HEK293 (cell line): ENCODE measurements around the gene PEAR1.
A peak's percentile ranks its signal among the peaks of the same experiment; 100 is the strongest.

Experiments
- CTCF ChIA-PET: fragments of 350-600 bp; formaldehyde crosslinking; extraction: SDS; loops from one replicate; lab custom pipeline; 2021; ENCODE audit warnings: antibody characterized with exemption; lab: Yijun Ruan, JAX
- POLR2A ChIA-PET: fragments of 300-600 bp; formaldehyde crosslinking; extraction: SDS; loops from one replicate; lab custom pipeline; 2020; ENCODE audit warnings: antibody characterized with exemption, inconsistent platforms; lab: Yijun Ruan, JAX
- H3K27ac ChIP-seq: fragments of 200-500 bp; sonication (Bioruptor generic); 2 replicates; pipeline ENCODE4 v1.5.1; 2014; ENCODE audit warnings: low read depth, low read length, control low read depth, inconsistent platforms; ENCODE audit errors: extremely low read depth
- H3K36me3 ChIP-seq, 2 experiments: fragments of 200-500 bp in 1 of 2; sonication (Bioruptor generic) in 1 of 2; 1 replicate in 1 of 2; 2 replicates in 1 of 2; pipeline ENCODE4 v1.5.1; 2014 to 2017; ENCODE audit warnings: inconsistent platforms in 2 of 2, low read length in 2 of 2; ENCODE audit not compliant: control insufficient read depth in 2 of 2, insufficient read depth in 1 of 2
- H3K4me1 ChIP-seq: fragments of 200-500 bp; sonication (Bioruptor generic); 2 replicates; pipeline ENCODE4 v1.5.1; 2014; ENCODE audit warnings: mild to moderate bottlenecking, low read length, inconsistent platforms; ENCODE audit not compliant: control insufficient read depth, insufficient read depth
- H3K4me3 ChIP-seq: 2 replicates; pipeline ENCODE4 v1.5.1; 2011; ENCODE audit warnings: low read depth, mild to moderate bottlenecking, control low read depth, low read length, moderate library complexity
- H3K9me3 ChIP-seq: fragments of 200-500 bp; sonication (Bioruptor generic); 2 replicates; pipeline ENCODE4 v1.5.1; 2014; ENCODE audit warnings: low read depth, low read length, inconsistent platforms; ENCODE audit not compliant: control insufficient read depth, insufficient read depth
- SP7 ChIP-seq: fragments of 450-650 bp; formaldehyde crosslinking; IDR thresholded peaks from 2 replicates; pipeline ENCODE4 v1.5.1; 2016; ENCODE audit warnings: missing biosample characterization, missing genetic modification characterization
- ZBTB20 ChIP-seq: fragments of 450-650 bp; formaldehyde crosslinking; IDR thresholded peaks from 2 replicates; pipeline ENCODE4 v1.5.1; 2016; ENCODE audit warnings: missing biosample characterization, missing genetic modification characterization
- ZEB2 ChIP-seq: fragments of 450-650 bp; formaldehyde crosslinking; IDR thresholded peaks from 2 replicates; pipeline ENCODE4 v1.5.1; 2016; ENCODE audit warnings: missing biosample characterization, missing genetic modification characterization
- ZFP41 ChIP-seq: fragments of 450-650 bp; formaldehyde crosslinking; IDR thresholded peaks from 2 replicates; pipeline ENCODE4 v1.5.1; 2016; ENCODE audit warnings: missing biosample characterization, missing genetic modification characterization, borderline replicate concordance
- ZIC2 ChIP-seq: fragments of 450-650 bp; formaldehyde crosslinking; IDR thresholded peaks from 2 replicates; pipeline ENCODE4 v1.5.1; 2016; ENCODE audit warnings: missing biosample characterization, missing genetic modification characterization
- ZNF211 ChIP-seq: fragments of 450-650 bp; formaldehyde crosslinking; IDR thresholded peaks from 2 replicates; pipeline ENCODE4 v1.5.1; 2016; ENCODE audit warnings: low read depth, missing biosample characterization, missing genetic modification characterization
- ZNF221 ChIP-seq: fragments of 450-650 bp; formaldehyde crosslinking; IDR thresholded peaks from 2 replicates; pipeline ENCODE4 v1.5.1; 2017; ENCODE audit warnings: missing biosample characterization, missing genetic modification characterization, borderline replicate concordance
- ZNF311 ChIP-seq: fragments of 450-650 bp; formaldehyde crosslinking; IDR thresholded peaks from 2 replicates; pipeline ENCODE4 v1.5.1; 2017; ENCODE audit warnings: missing biosample characterization, missing genetic modification characterization, borderline replicate concordance
- ZNF335 ChIP-seq: fragments of 450-650 bp; formaldehyde crosslinking; conservative IDR thresholded peaks from 2 replicates; pipeline ENCODE4 v1.5.1; 2016; ENCODE audit warnings: missing biosample characterization, missing genetic modification characterization
- ZNF426 ChIP-seq: fragments of 450-650 bp; formaldehyde crosslinking; IDR thresholded peaks from 2 replicates; pipeline ENCODE4 v1.5.1; 2017; ENCODE audit warnings: missing biosample characterization, missing genetic modification characterization, mild to moderate bottlenecking, inconsistent platforms, moderate library complexity
- ZNF600 ChIP-seq: fragments of 450-650 bp; formaldehyde crosslinking; IDR thresholded peaks from 2 replicates; pipeline ENCODE4 v1.5.1; 2016; ENCODE audit warnings: missing biosample characterization, missing genetic modification characterization
- ZNF610 ChIP-seq: fragments of 450-650 bp; formaldehyde crosslinking; IDR thresholded peaks from 2 replicates; pipeline ENCODE4 v1.5.1; 2016; ENCODE audit warnings: missing biosample characterization, missing genetic modification characterization, borderline replicate concordance
- TF ChIP-seq, protein P1 (sequence below): fragments of 450-650 bp; formaldehyde crosslinking; IDR thresholded peaks from 2 replicates; pipeline ENCODE4 v1.5.1; 2016; ENCODE audit warnings: missing biosample characterization, missing genetic modification characterization
- TF ChIP-seq, protein P2 (sequence below): fragments of 450-650 bp; formaldehyde crosslinking; IDR thresholded peaks from 2 replicates; pipeline ENCODE4 v1.5.1; 2016; ENCODE audit warnings: missing biosample characterization, missing genetic modification characterization

PEAR1 gene

DNA sequence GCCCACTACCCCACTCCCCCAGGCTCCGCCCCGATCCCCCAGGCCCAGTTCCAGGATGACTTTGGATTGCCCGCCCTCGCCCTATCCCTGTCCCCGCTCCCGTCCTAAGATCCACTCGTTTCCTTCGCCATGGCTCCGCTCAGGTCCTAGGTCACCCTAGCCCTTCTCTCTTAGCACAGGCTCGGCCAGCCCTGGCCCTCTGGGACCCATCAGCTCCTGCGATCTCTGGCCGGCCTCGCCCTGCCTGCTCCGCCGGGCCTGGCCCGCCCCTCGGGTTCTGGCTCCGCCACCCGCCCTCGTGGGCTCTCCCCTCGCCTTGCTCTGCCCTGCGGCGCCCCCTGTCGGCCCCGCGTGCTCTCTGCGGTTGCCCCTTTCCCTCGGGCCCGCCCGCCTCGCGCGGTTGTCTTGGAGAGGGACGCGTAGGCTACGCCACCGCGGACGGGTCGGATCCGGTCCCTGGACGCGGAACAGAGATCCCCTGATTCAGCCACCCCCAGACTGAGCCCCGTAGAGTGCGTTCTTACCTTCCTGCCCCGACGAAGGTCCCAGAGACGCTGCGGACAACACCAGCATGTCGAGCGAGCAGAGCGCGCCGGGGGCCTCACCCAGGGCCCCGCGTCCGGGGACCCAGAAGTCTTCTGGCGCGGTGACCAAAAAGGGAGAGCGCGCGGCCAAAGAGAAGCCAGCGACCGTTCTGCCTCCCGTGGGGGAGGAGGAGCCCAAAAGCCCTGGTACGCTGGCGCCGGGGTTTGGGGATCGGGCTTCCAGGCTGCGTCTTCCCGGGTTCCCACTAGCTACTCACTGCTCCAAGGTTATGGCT, 26.9 kb downstream of the PEAR1 start, which contains the start of gene LRRC71 (continued):
- TF ChIP-seq ZNF221 (tag by site-specific recombination) (no peak), ZNF426 (no peak), ZBTB20 (tag by site-specific recombination) (no peak), ZNF211 (tag by site-specific recombination) (no peak), ZNF335 (tag by site-specific recombination) (peak; percentile 74)
- TF ChIP-seq, protein P1, sequence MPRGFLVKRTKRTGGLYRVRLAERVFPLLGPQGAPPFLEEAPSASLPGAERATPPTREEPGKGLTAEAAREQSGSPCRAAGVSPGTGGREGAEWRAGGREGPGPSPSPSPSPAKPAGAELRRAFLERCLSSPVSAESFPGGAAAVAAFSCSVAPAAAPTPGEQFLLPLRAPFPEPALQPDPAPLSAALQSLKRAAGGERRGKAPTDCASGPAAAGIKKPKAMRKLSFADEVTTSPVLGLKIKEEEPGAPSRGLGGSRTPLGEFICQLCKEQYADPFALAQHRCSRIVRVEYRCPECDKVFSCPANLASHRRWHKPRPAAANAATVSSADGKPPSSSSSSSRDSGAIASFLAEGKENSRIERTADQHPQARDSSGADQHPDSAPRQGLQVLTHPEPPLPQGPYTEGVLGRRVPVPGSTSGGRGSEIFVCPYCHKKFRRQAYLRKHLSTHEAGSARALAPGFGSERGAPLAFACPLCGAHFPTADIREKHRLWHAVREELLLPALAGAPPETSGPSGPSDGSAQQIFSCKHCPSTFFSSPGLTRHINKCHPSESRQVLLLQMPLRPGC = no peak
- TF ChIP-seq, protein P2, sequence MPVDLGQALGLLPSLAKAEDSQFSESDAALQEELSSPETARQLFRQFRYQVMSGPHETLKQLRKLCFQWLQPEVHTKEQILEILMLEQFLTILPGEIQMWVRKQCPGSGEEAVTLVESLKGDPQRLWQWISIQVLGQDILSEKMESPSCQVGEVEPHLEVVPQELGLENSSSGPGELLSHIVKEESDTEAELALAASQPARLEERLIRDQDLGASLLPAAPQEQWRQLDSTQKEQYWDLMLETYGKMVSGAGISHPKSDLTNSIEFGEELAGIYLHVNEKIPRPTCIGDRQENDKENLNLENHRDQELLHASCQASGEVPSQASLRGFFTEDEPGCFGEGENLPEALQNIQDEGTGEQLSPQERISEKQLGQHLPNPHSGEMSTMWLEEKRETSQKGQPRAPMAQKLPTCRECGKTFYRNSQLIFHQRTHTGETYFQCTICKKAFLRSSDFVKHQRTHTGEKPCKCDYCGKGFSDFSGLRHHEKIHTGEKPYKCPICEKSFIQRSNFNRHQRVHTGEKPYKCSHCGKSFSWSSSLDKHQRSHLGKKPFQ (tag by site-specific recombination) = no peak

DNA sequence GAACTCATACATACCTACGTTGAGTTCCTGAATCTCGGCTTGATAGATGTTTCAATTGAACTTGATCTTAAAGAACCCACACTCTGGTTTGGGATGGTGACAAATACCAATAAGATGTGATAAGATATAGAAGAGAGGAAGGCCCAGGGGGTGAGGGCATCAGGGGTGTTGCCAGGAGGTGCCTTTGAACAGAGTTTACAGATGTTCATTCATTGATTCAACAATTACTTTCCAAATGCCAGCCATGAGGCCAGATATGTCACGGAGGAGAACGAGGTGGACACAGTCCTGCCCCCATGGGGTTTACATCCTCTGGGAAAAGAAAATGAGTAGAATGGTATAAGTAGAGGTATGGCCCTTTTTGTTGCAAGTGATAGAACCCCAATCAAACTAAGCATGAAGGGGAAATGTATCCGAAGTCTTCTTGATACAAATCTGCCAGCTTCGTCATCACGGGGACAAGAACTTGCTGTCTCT, 27.6 kb downstream of the PEAR1 start:
- POLR2A ChIA-PET = no interaction called here
- Histone ChIP-seq H3K9me3 (no peaks in the 10 kb centered on the region), H3K4me1 (no peaks in the 10 kb centered on the region; the same call in 1 of the 2 replicates), H3K27ac (no peak overlapping the region), H3K36me3 (no peaks in the 10 kb centered on the region), H3K4me3 (no peak overlapping the region)
- TF ChIP-seq SP7 (tag by site-specific recombination) = no peak
- CTCF ChIA-PET = interaction anchor here (0.6 to 11.9 kb wide), 12 partner anchors 9 to 232 kb away, joined by 3 to 199 read pairs (median 4); partner anchors contain the start of gene PEAR1

DNA sequence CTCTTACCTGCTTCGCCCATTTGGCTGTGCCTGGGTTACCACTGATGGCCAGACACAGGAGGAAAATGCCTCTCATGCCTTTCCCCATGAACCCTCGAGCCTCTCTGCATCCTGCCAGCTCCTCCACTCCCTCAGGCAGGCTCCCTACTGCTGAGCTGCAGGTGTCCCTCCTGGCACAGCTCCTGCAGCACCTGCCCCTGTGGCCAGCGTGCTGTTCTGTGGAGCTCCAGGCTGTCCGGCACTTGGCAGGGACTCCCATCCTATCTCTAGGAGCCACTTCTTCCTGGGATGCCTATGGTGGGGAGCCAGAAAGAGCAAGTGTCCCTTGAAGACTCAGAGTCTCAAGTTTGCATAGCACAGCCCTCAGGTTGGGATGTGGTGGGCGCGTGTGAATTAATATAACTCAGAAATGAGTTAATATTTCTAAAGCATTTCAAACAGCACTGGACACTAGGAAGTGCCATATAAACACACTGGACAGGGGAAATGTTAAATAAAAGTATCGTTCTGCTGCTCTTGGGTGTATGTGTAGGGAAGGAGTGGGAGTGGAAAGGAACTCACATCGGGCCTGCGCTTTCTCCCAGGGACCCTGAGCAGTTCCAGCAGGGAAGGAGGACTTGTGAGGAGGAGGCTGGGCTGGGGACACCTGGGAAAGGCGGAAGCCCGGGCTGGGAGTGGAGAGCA, 29.6 kb downstream of the PEAR1 start:
- H3K36me3 ChIP-seq = no peaks in the 10 kb centered on the region
- no peaks in the 10 kb centered on the region for H3K9me3 ChIP-seq
- no peak for TF ChIP-seq ZNF311 (tag by site-specific recombination)
- no peak for TF ChIP-seq ZFP41 (tag by site-specific recombination)
- TF ChIP-seq ZNF600 = peak; percentile 35; the same call in 1 of the 2 replicates
- TF ChIP-seq ZIC2 (tag by site-specific recombination) = peak; percentile 100
- no peak for TF ChIP-seq ZEB2
- no peak for TF ChIP-seq ZNF610
- H3K4me1 ChIP-seq = no peaks in the 10 kb centered on the region; the same call in 1 of the 2 replicates
- CTCF ChIA-PET = interaction anchor here (0.7 to 11.9 kb wide), 7 partner anchors 11 to 447 kb away, joined by 3 to 199 read pairs (median 7); partner anchors contain the start of gene PEAR1
- no peak overlapping the region for H3K27ac ChIP-seq
- no peak overlapping the region for H3K4me3 ChIP-seq
- POLR2A ChIA-PET = no interaction called here
